Central memory CD4-positive, alpha-beta T cell (primary cell): ENCODE data around the gene CD209.

Experiments
- DNase-seq: peaks from one replicate; pipeline ENCODE4 v3.0.0; 2022

CD209 gene

GRCh38 chr19:7736148-7736547 is 11.2 kb downstream of the CD209 start:
- no peak for DNase-seq

- no peak for DNase-seq
Observed at GRCh38 chr19:7734220-7735203, 12.8 kb downstream of the CD209 start.

- no peak for DNase-seq
Observed at GRCh38 chr19:7733376-7733775, 14.0 kb downstream of the CD209 start.

- DNase-seq = no peak
Observed at GRCh38 chr19:7732045-7732444, 15.3 kb downstream of the CD209 start, which contains the start of gene CLEC4G. Gene CLEC4G (minus strand): TSS chr19:7732110. CDS start chr19:7732102, 8 bp downstream.

- DNase-seq = no peak
Observed at GRCh38 chr19:7731615-7732014, 15.7 kb downstream of the CD209 start.

- DNase-seq = no peak
Observed at GRCh38 chr19:7731218-7731595, 16.1 kb downstream of the CD209 start.

- no peak for DNase-seq
Observed at GRCh38 chr19:7730286-7731217, 16.8 kb downstream of the CD209 start.

- no peak for DNase-seq
Observed at GRCh38 chr19:7729831-7730285, 17.5 kb downstream of the CD209 start.

- DNase-seq = no peak
Observed at GRCh38 chr19:7729211-7729610, 18.1 kb downstream of the CD209 start.

- DNase-seq = no peak
Observed at GRCh38 chr19:7725791-7726190, 21.5 kb downstream of the CD209 start.

GRCh38 chr19:7722231-7722651 is 25.1 kb downstream of the CD209 start:
- DNase-seq = no peak

GRCh38 chr19:7720351-7720750 is 27.0 kb downstream of the CD209 start:
- DNase-seq = no peak

- DNase-seq = no peak
Observed at GRCh38 chr19:7718668-7719067, 28.7 kb downstream of the CD209 start.

GRCh38 chr19:7716762-7717161 is 30.6 kb downstream of the CD209 start:
- no peak for DNase-seq

- no peak for DNase-seq
Observed at GRCh38 chr19:7715671-7716070, 31.7 kb downstream of the CD209 start.

- DNase-seq = no peak
Observed at GRCh38 chr19:7710616-7711015, 36.7 kb downstream of the CD209 start.

- no peak for DNase-seq
Observed at GRCh38 chr19:7709932-7710460, 37.3 kb downstream of the CD209 start.

- no peak for DNase-seq
Observed at GRCh38 chr19:7706955-7707456, 40.3 kb downstream of the CD209 start.

GRCh38 chr19:7706188-7706954 is 41.0 kb downstream of the CD209 start:
- DNase-seq = no peak

GRCh38 chr19:7705387-7706187 is 41.7 kb downstream of the CD209 start:
- peak; percentile 80 for DNase-seq
